Prostate gland (tissue), 2 donors: Measurements from ENCODE around the gene DTNB.

Experiments
- POLR2A ChIP-seq: fragments of 450-650 bp; IDR thresholded peaks from one replicate; pipeline ENCODE4 v1.6.1; 2016; ENCODE audit warnings: antibody characterized with exemption, mild to moderate bottlenecking
- POLR2AphosphoS5 ChIP-seq: sonication (generic); formaldehyde crosslinking; IDR thresholded peaks from one replicate; pipeline ENCODE4 v1.6.1; 2017; ENCODE audit warnings: antibody characterized with exemption
- TF ChIP-seq, protein P1 (sequence below), 4 experiments: fragments of 200-600 bp in 2 of 4; fragments of 450-650 bp in 2 of 4; sonication (generic) in 2 of 4; IDR thresholded peaks; 1 replicate in 3 of 4; 2 replicates in 1 of 4; pipeline ENCODE4 v1.5.1; 2016 to 2019; ENCODE audit warnings: antibody characterized with exemption in 4 of 4, mild to moderate bottlenecking in 2 of 4, moderate library complexity in 2 of 4

DNA sequence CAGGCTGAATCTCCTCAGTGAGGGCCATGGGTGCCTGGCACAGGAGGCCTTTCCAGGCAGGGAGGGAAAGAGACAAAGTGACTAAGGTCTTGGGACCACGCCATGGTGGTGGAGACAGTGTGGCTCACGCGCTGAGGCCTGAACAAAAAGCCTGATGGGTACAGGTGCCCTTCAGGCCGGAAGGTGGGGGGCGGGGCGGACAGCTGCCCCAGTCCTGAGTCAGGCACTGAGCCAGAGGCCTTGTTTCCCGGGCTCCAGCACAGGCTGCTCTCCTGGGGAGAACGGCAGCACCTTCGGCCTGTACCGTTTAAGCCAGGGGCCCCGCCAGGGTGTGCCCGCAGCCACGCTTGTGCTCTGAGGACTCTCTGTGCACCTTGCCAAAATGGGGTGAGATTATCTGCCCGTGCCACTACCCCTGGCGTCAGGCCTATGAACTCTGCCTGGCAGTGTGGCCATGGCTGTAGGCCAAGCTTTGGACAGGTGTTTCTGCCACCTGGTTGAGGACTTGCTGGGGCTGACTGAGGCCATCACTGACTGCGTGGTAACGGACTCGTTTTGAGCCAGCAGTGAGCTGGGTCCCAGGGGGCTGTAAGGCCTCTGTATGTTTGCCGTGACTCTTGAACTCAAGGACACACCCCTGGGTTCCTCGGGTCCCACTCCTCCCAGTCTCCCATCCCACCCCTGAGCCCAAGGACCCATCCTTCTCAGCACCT lies 300.0 kb downstream of the DTNB start:
- TF ChIP-seq, protein P1, sequence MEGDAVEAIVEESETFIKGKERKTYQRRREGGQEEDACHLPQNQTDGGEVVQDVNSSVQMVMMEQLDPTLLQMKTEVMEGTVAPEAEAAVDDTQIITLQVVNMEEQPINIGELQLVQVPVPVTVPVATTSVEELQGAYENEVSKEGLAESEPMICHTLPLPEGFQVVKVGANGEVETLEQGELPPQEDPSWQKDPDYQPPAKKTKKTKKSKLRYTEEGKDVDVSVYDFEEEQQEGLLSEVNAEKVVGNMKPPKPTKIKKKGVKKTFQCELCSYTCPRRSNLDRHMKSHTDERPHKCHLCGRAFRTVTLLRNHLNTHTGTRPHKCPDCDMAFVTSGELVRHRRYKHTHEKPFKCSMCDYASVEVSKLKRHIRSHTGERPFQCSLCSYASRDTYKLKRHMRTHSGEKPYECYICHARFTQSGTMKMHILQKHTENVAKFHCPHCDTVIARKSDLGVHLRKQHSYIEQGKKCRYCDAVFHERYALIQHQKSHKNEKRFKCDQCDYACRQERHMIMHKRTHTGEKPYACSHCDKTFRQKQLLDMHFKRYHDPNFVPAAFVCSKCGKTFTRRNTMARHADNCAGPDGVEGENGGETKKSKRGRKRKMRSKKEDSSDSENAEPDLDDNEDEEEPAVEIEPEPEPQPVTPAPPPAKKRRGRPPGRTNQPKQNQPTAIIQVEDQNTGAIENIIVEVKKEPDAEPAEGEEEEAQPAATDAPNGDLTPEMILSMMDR (IDR thresholded peaks at IDR 0.05) = no peak
- TF ChIP-seq POLR2A (no peak), POLR2AphosphoS5 (no peak)
